NCI-H146 treated with DMSO at 0.1 percent for 48 hours (cell line): ENCODE data around the gene ANLN.
A peak's percentile ranks its signal among the peaks of the same experiment; 100 is the strongest.

Experiments
- DNase-seq: peaks from one replicate; lab custom pipeline; 2025; ENCODE audit not compliant: unreplicated experiment; lab: John Stamatoyannopoulos, UW

Gene ANLN

GRCh38 chr7:36407636-36408550 lies 18.2 kb downstream of the ANLN start:
- DNase-seq: no peak

- DNase-seq: peak; percentile 20
Measured at GRCh38 chr7:36408589-36408988, 18.9 kb downstream of the ANLN start.

GRCh38 chr7:36409180-36409579 lies 19.5 kb downstream of the ANLN start:
- DNase-seq: no peak

- no peak for DNase-seq
Measured at GRCh38 chr7:36415144-36415543, 25.5 kb downstream of the ANLN start.

- DNase-seq: no peak
Measured at GRCh38 chr7:36416251-36416650, 26.6 kb downstream of the ANLN start.

- DNase-seq: no peak
Measured at GRCh38 chr7:36420307-36420706, 30.6 kb downstream of the ANLN start.

GRCh38 chr7:36422072-36422471 lies 32.4 kb downstream of the ANLN start:
- no peak for DNase-seq

GRCh38 chr7:36423633-36424032 lies 34.0 kb downstream of the ANLN start:
- no peak for DNase-seq

GRCh38 chr7:36430186-36430585 lies 40.5 kb downstream of the ANLN start:
- DNase-seq: no peak

- no peak for DNase-seq
Measured at GRCh38 chr7:36430881-36431280, 41.2 kb downstream of the ANLN start.

GRCh38 chr7:36438211-36438610 lies 48.5 kb downstream of the ANLN start:
- no peak for DNase-seq

- DNase-seq: no peak
Measured at GRCh38 chr7:36439624-36440023, 50.0 kb downstream of the ANLN start.

- DNase-seq: no peak
Measured at GRCh38 chr7:36440880-36441279, 51.2 kb downstream of the ANLN start.

GRCh38 chr7:36441344-36442022 lies 51.8 kb downstream of the ANLN start:
- DNase-seq: no peak

- no peak for DNase-seq
Measured at GRCh38 chr7:36448781-36449379, 59.2 kb downstream of the ANLN start.

- no peak for DNase-seq
Measured at GRCh38 chr7:36449685-36450084, 60.0 kb downstream of the ANLN start.

- no peak for DNase-seq
Measured at GRCh38 chr7:36453769-36454168, 64.1 kb downstream of the ANLN start.

- DNase-seq: no peak
Measured at GRCh38 chr7:36455646-36456045, 66.0 kb downstream of the ANLN start.

- DNase-seq: no peak
Measured at GRCh38 chr7:36456138-36456537, 66.5 kb downstream of the ANLN start.

- DNase-seq: no peak
Measured at GRCh38 chr7:36456548-36456947, 66.9 kb downstream of the ANLN start.

GRCh38 chr7:36459236-36459960 lies 69.7 kb downstream of the ANLN start:
- DNase-seq: no peak
